Thymus (tissue), 14 donors: Measurements from ENCODE around the gene ARL8B. TPM values are rescaled to one million over a fixed set of nuclear protein-coding genes. Genes with fewer than 3 reads are reported as not detected.
"Not testable (repeated sequence)": the region's sequence is repeated elsewhere in the genome, so short reads cannot be mapped to it uniquely, and the experiment has no call there.

Experiments
- DNase-seq, 9 donors: peaks; one replicate each; pipeline ENCODE4 v3.0.0-alpha.2; 2013; ENCODE audit warnings: low spot score in 9 of 9, low read depth in 6 of 9, missing footprints in 1 of 9
- H3K27ac ChIP-seq, 2 donors: one replicate each; pipeline ENCODE4 v1.5.1; 2013; ENCODE audit warnings: control low read depth in 1 of 2, low read depth in 1 of 2, low read length in 1 of 2, mild to moderate bottlenecking in 1 of 2, moderate library complexity in 1 of 2
- H3K27me3 ChIP-seq, 2 donors: one replicate each; pipeline ENCODE4 v1.5.1; 2013; ENCODE audit warnings: low read length in 1 of 2; ENCODE audit not compliant: control insufficient read depth in 2 of 2, insufficient read depth in 1 of 2
- H3K36me3 ChIP-seq, 2 donors: one replicate each; pipeline ENCODE4 v1.5.1; 2013; ENCODE audit warnings: low read length in 1 of 2, mild to moderate bottlenecking in 1 of 2, moderate library complexity in 1 of 2; ENCODE audit not compliant: control insufficient read depth in 2 of 2, insufficient read depth in 2 of 2
- H3K4me1 ChIP-seq, 2 donors: one replicate each; pipeline ENCODE4 v1.5.1; 2013; ENCODE audit warnings: low read length in 2 of 2; ENCODE audit not compliant: control insufficient read depth in 2 of 2, insufficient read depth in 2 of 2
- H3K4me3 ChIP-seq, 2 donors: one replicate each; pipeline ENCODE4 v1.5.1; 2013; ENCODE audit warnings: low read length in 2 of 2, control low read depth in 1 of 2, mild to moderate bottlenecking in 1 of 2
- H3K9me3 ChIP-seq, 2 donors: one replicate each; pipeline ENCODE4 v1.5.1; 2013; ENCODE audit warnings: low read length in 1 of 2, mild to moderate bottlenecking in 1 of 2; ENCODE audit not compliant: control insufficient read depth in 2 of 2, insufficient read depth in 1 of 2
- WGBS: extraction: QIAGEN DNeasy Blood & Tissue Kit; methylation state at CpG from one replicate; pipeline ENCODE4 v1.1.7; 2013; 5-methylcytosine and 5-hydroxymethylcytosine counted together
- long read RNA-seq, 10 donors: transcript quantifications; one replicate each; lab custom pipeline, GENCODE V29; 2026
- polyA plus RNA-seq: library from polyadenylated mRNA; stranded (reverse); fragments of 200-250 nt; gene quantifications from one replicate; pipeline ENCODE4 v1.2.3, GENCODE V29; 2013
- total RNA-seq: library from RNA; stranded (reverse); fragments of 120-200 nt; gene quantifications from one replicate; pipeline ENCODE4 v1.2.4, GENCODE V29; 2013
- donor health status: healthy.

Gene ARL8B
- total RNA-seq (29.8 TPM), polyA plus RNA-seq (53.2 TPM)
- long read RNA-seq, donor 1, partial matches to known transcripts: 0 of 4 reads
- long read RNA-seq, donor 1, other reads (novel, unspliced or antisense): 0 of 4 reads
- long read RNA-seq, donor 2, transcript ARL8B-201 (7 exons, 3,005 nt): major isoform, 34 of 64 reads
- long read RNA-seq, donor 2, partial matches to known transcripts: 16 of 64 reads
- long read RNA-seq, donor 2, other reads (novel, unspliced or antisense): 10 of 64 reads
- long read RNA-seq, donor 3, transcript ARL8B-201 (7 exons, 3,005 nt): major isoform, 26 of 43 reads
- long read RNA-seq, donor 3, partial matches to known transcripts: 14 of 43 reads
- long read RNA-seq, donor 3, other reads (novel, unspliced or antisense): 0 of 43 reads
- long read RNA-seq, donor 4, transcript ARL8B-201 (7 exons, 3,005 nt): major isoform, 18 of 26 reads
- long read RNA-seq, donor 4, partial matches to known transcripts: 5 of 26 reads
- long read RNA-seq, donor 4, other reads (novel, unspliced or antisense): 0 of 26 reads
- long read RNA-seq, donor 5, transcript ARL8B-201 (7 exons, 3,005 nt): major isoform, 37 of 52 reads
- long read RNA-seq, donor 5, partial matches to known transcripts: 13 of 52 reads
- long read RNA-seq, donor 5, other reads (novel, unspliced or antisense): 0 of 52 reads
- long read RNA-seq, donor 6, transcript ARL8B-201 (7 exons, 3,005 nt): major isoform, 19 of 24 reads
- long read RNA-seq, donor 6, partial matches to known transcripts: 0 of 24 reads
- long read RNA-seq, donor 6, other reads (novel, unspliced or antisense): 0 of 24 reads
- long read RNA-seq, donor 7, transcript ARL8B-201 (7 exons, 3,005 nt): major isoform, 33 of 43 reads
- long read RNA-seq, donor 7, partial matches to known transcripts: 9 of 43 reads
- long read RNA-seq, donor 7, other reads (novel, unspliced or antisense): 0 of 43 reads
- long read RNA-seq, donor 8, transcript ARL8B-201 (7 exons, 3,005 nt): major isoform, 15 of 15 reads
- long read RNA-seq, donor 8, partial matches to known transcripts: 0 of 15 reads
- long read RNA-seq, donor 8, other reads (novel, unspliced or antisense): 0 of 15 reads
- long read RNA-seq, donor 9, transcript ARL8B-201 (7 exons, 3,005 nt): major isoform, 15 of 22 reads
- long read RNA-seq, donor 9, partial matches to known transcripts: 5 of 22 reads
- long read RNA-seq, donor 9, other reads (novel, unspliced or antisense): 0 of 22 reads
- long read RNA-seq, donor 10, transcript ARL8B-201 (7 exons, 3,005 nt): major isoform, 28 of 29 reads
- long read RNA-seq, donor 10, partial matches to known transcripts: 0 of 29 reads
- long read RNA-seq, donor 10, other reads (novel, unspliced or antisense): 0 of 29 reads

DNA sequence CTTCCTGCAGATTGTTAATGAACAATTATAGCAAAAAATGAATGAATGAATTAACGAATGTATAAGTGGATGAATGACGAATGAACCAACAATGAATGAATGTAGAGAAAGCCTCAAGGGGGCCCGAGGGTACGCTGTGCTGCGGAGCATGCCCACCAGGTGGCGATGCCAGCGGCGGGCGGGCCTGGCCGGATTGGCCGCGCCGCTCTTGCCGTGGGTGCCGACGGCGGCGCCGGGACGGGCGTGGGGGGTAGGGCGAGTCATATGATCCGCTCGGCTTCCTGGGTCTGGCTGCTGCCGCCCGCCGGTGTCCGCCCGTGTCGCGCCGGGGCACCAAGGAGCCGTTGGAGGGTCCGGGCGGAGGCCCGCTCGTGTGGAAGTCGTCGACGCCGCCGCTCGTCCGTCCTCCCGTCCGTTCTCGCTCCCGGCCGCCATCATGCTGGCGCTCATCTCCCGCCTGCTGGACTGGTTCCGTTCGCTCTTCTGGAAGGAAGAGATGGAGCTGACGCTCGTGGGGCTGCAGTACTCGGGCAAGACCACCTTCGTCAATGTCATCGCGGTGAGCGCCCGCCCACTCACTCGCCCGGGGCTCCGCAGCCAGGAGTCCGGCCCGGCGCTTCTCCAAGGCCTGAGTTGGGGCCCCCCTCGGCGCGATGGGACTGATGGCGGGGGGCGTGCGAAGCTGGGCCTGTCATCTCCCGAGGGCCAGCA, at the start of gene ARL8B:
TSS of gene ARL8B (plus strand) at position 263 of the 711 bp plus-strand sequence. CDS start at position 437, 174 bp downstream.
- Histone ChIP-seq H3K9me3 (no peaks in the 10 kb centered on the region), H3K27ac (peak within 1 kb of the TSS; percentile 73 to 82), H3K4me1 (peaks cover 5 to 9% of the 10 kb centered on the region in 2 donors), H3K4me3 (peak within 1 kb of the TSS; percentile 89 to 96), H3K27me3 (no peaks in the 10 kb centered on the region), H3K36me3 (peaks cover 0 to 2% of the 10 kb centered on the region in 2 donors)
- WGBS: under 1% methylated on average over 74 of the region's 74 CpGs
- peak in 8 of 9 donors; percentile 72 to 92 (median 82) for DNase-seq

- Histone ChIP-seq H3K4me3 (no peak overlapping the region), H3K27ac (no peak overlapping the region), H3K27me3 (no peaks in the 10 kb centered on the region), H3K4me1 (peaks cover 0 to 3% of the 10 kb centered on the region in 2 donors), H3K36me3 (no peaks in the 10 kb centered on the region), H3K9me3 (no peaks in the 10 kb centered on the region)
- WGBS: 95% methylated on average over 4 of the region's 4 CpGs
- DNase-seq: no peak
Measured at GRCh38 chr3:5073374-5074085, 48.6 kb upstream of the ARL8B start.

DNA sequence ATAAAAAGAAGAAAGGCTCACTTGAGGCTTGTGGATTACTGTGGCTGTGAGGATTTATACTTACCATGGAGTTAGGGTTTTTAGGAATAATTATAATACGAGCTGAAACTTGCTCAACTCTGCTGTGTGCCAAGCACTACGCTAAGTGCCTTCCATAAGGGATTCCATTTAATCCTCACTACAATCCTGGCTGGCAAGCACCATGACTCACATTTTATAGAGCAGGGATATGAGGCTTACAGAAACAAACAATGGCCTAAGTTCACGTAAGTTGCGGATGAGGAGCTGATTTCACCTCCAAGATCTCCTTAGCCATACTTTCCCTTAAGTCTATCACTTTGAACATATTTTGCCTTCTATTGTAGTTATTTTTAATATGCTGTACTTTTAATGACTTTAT, 43.9 kb upstream of the ARL8B start:
- no peaks in the 10 kb centered on the region for H3K4me1 ChIP-seq
- no peak overlapping the region for H3K27ac ChIP-seq
- H3K4me3 ChIP-seq: no peak overlapping the region
- H3K9me3 ChIP-seq: no peaks in the 10 kb centered on the region
- H3K27me3 ChIP-seq: no peaks in the 10 kb centered on the region
- no peak for DNase-seq
- 97% methylated on average over 4 of the region's 4 CpGs for WGBS
- H3K36me3 ChIP-seq: no peaks in the 10 kb centered on the region

DNA sequence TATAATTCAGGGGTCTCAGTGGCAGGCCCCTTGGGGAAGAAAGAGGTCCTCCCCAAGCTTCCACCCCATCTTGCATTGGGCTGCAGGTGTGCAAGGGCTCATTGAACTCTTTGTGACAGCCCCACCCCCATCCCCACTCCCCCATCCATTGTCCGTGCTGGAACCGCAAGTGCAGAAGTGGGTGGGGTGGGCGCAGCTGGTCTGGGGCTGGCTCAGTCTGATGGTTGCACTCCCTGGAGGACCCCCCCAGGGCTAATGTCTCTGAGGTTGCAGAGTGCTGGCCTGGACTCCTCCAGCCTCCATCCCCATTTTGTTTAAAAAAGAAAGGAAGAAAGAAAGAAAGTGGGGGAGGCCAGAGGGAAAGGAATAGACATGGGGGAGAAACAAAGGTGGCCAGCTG, 42.3 kb upstream of the ARL8B start:
- DNase-seq: no peak
- H3K27me3 ChIP-seq: no peaks in the 10 kb centered on the region
- no peak overlapping the region for H3K4me3 ChIP-seq

GRCh38 chr3:5080779-5081550, 41.1 kb upstream of the ARL8B start:
- Histone ChIP-seq H3K27ac (no peak overlapping the region), H3K9me3 (no peaks in the 10 kb centered on the region), H3K4me3 (no peak overlapping the region), H3K4me1 (no peaks in the 10 kb centered on the region), H3K36me3 (no peaks in the 10 kb centered on the region), H3K27me3 (no peaks in the 10 kb centered on the region)
- WGBS: 98% methylated on average over 15 of the region's 15 CpGs
- DNase-seq: no peak

More for the DNA sequence above, 42.3 kb upstream of the ARL8B start:
- 90% methylated on average over 3 of the region's 3 CpGs for WGBS
- Histone ChIP-seq H3K27ac (no peak overlapping the region), H3K4me1 (no peaks in the 10 kb centered on the region), H3K36me3 (no peaks in the 10 kb centered on the region), H3K9me3 (no peaks in the 10 kb centered on the region)

DNA sequence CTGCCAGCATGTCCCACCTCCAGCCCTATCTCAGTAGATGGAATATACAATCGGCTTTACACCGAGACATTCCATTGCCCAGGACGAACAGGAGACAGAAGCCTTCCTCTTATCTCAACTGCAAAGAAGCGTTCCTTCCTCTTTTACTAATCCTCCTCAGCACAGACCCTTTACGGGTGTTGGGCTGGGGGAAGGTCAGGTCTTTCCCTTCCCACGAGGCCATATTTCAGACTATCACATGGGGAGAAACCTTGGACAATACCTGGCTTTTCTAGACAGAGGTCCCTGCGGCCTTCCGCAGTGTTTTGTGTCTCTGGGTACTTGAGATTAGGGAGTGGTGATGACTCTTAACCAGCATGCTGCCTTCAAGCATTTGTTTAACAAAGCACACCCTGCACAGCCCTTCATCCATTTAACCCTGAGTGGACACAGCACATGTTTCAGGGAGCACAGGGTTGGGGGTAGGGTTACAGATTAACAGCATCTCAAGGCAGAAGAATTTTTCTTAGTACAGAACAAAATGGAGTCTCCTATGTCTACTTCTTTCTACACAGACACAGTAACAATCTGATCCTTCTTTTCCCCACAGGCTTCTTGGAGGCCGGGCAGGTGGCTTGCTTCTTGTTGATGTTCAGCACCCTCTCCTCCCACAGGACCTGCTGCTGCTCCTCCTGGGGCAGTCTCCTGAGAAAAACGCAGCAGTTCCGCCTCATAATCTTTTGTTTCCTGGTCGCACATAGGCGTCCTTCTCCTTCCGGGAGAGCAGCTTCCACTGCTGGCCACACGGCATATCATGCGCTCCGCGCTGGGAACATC, 39.9 kb upstream of the ARL8B start:
- H3K4me1 ChIP-seq, DNase-seq, H3K36me3 ChIP-seq, H3K9me3 ChIP-seq, H3K27ac ChIP-seq, H3K4me3 ChIP-seq, H3K27me3 ChIP-seq: not testable (repeated sequence)
- WGBS: 71% methylated on average over 18 of the region's 18 CpGs

DNA sequence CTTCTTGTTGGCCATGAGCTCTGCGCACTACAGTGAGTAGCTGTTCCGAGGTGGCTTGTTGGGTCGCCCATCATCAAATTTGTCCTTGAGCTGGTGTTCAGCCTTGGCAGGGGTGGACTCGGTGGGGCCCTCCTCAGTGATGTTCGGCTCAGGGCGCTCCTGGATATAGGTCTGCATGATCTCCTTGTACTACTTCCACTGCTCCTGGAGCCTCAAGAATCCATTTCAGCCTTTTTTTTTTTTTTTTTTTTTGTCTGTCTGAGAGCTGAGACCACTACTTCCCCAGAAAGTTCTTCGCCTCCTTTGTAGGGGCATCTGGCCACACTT, 39.3 kb upstream of the ARL8B start:
- WGBS: 98% methylated on average over 7 of the region's 7 CpGs
- DNase-seq: no peak

More for the DNA sequence above, 39.3 kb upstream of the ARL8B start:
- no peaks in the 10 kb centered on the region for H3K4me1 ChIP-seq
- no peak overlapping the region for H3K27ac ChIP-seq
- H3K27me3 ChIP-seq: no peaks in the 10 kb centered on the region
- H3K9me3 ChIP-seq: no peaks in the 10 kb centered on the region
- H3K36me3 ChIP-seq: no peaks in the 10 kb centered on the region
- H3K4me3 ChIP-seq: no peak overlapping the region
